ENCODE results near the gene SLC44A1.

Gene SLC44A1

DNA sequence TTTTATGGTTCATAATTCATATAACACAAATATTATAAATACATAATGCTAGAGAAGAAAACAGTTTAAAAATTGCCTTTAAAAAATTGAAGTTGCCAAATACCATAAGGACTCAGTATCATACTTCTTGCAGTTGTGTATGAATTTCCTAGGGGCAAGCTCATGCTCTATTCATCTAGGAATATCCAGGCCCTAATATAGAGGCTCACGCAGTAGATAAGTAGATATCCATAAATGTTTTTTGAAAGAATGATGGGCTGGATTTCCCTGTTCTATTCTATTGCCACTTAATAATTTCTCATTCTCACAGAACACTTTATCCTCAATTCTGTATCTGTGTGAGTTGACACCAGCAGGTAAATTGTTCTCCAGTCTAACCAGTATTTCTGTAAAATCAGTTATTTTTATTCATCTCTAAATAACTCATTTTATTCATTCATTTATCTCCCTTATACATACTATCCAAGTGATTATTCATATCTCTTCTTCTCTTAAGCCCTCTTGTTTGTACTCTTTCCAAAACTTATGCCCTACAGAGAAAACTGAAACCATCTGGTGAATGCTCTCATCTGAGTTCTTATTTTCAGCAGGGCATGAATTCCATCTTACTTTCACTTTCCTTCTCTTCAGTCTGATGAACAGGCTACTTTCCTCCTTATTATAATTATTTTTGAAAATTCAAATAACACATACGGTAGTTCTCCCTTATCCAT is 97.1 kb downstream of the SLC44A1 start:
- DNase-seq: no peak

- DNase-seq: no peak
These were observed 97.7 kb downstream of the SLC44A1 start for GRCh38 chr9:105342147-105342505.

DNA sequence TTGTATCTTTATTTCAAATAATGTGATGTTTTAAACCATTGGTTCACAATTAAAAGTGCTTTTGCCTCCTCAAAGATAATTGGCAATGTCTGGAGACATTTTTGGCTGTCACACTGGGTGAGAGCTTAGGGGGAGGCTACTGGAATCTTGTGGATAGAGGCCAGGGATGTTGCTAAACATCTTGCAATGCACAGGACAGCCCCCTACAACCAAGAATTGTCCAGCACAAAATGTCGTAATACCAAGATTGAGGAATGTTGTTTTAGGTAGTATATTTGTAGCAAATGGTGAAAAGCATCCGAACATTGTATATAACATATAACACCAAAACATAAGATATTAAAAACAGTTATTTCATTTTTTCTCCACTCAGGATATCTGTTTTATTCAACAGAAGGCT is 99.8 kb downstream of the SLC44A1 start:
- DNase-seq: no peak

DNA sequence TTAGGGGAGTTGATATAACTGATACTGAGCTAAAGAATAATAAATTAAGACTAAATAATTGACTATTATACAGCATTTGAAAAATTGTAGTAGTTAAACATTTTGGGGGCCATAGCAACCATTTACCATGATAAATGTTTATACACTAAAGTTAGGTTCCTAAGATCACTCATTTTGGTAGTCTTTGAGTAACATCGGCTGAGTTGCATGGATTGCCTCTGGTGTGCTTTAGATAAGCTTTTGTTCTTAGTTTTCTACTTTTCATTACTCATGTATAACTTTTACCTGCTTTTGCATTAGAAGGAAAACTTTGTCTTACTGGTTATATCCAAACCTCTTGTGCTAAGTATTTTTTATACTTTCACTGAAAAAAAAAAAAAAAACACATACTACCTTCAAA is 101.2 kb downstream of the SLC44A1 start:
- DNase-seq: no peak

DNA sequence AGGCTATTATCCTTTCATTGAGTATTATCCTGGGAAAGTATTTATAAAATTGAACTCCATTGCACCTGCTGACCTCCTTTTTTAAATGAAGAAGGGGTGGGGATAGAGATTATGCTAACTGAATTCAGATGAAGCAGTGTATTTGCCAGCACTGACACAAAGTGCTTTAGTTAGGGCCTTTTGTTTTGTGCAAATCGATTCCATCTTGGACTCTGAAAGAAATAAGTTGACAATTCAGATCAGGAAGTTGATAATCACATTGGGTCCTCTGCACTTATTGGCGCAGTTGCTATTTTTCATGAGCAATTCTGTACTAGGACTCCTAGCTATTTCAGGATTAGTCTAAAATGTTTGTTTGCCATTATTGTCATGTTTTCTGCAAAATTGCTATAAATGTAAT is 101.8 kb downstream of the SLC44A1 start:
- DNase-seq: no peak

- DNase-seq: no peak
These were observed 110.0 kb downstream of the SLC44A1 start for GRCh38 chr9:105354448-105354847.

DNA sequence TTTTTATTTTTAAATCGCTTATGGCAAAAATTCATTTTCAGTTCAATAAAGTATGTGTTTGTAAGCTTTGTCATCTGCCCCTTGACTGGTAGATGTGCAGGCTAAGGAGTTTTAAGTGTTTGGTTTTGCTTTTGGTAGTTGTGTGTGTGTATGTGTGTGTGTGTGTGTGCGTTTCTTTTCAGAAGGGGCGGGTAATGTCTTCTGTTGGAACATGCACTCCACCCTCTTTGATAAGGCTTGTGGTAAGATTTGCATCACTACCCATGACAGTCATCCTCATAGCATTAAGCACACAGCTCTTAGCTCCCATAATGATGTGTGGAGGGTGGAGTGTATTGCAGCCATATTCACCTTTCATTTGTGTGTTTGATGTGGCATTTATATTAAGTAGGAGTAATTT is 111.3 kb downstream of the SLC44A1 start:
- no peak for DNase-seq

- DNase-seq: no peak
These were observed 113.5 kb downstream of the SLC44A1 start for GRCh38 chr9:105357937-105358336.

DNA sequence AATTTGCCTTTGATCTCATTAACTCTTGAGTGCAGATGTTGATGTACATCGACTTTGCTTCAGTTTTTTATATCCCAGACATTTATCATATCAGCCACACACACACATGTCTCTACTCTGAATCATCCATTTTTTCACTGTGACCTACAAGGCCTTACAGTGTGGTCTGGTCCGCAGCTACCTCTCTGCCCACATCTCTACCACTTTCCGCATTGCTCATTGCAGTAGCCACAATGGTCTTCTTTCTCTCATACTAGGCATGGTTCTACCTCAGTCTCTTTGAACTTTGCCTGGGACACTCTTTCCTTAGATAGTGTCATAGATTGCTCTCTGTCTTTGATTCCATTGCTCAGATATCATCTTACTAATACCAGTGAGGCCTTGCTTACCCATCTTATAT is 115.4 kb downstream of the SLC44A1 start:
- DNase-seq: no peak

- DNase-seq: no peak
These were observed 115.9 kb downstream of the SLC44A1 start for GRCh38 chr9:105360344-105360743.

DNA sequence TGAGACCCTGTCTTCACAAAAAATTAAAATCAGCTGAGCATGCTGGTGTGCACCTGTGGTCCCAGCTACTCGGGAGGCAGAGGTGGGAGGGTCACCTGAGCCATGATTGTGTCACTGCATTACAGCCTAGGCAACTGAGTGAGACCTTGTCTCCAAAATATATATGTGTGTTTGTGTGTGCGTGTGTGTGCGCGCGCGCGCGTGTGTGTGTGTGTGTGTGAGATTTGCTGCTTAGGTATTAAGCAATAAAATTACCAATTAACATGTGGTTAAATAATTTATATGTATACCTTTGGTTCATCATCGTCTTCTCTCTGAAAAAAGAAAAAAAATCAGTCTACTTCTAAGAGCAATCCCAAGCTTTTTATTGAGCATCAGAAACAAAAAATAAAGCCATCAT is 117.4 kb downstream of the SLC44A1 start:
- no peak for DNase-seq

- DNase-seq: no peak
These were observed 118.0 kb downstream of the SLC44A1 start for GRCh38 chr9:105362470-105362869.

DNA sequence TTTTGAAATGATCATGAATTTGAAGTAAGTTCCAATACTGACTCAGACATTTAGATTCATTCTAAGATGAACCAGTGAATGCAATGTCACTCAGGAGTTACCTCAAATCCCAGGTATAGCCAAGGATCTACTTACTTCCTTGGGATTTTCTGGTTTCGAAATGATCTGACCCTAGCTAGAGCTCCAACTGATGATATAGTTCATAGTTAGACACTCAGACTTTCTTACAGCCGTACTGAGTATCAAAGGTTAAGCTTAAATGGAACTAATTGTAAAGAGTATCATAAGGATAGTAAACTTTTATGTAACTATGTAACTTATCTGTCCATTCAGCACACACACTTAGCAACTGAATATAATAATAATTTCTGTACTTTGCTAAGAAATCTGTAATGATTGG is 119.4 kb downstream of the SLC44A1 start:
- DNase-seq: no peak

- no peak for DNase-seq
These were observed 125.5 kb downstream of the SLC44A1 start for GRCh38 chr9:105369911-105370310.

DNA sequence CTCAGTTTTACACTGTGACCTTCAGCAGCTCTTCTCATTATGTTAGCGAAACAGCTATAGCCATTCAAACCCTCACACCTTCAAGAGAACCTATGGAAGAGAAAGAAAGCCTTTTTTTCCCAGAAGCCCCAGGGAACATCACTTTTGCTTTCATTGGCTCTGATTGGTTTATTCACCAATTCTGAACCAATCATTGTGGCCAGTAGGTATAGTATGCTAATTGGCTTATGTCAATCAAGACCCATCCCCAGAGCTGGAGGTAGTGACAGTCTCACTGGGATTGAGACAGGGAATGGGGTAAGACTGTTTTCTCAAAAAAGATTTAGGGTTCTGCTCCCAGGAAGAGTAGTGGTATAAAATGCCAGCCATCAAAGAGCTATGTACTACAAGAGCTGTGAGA is 129.3 kb downstream of the SLC44A1 start:
- no peak for DNase-seq

DNA sequence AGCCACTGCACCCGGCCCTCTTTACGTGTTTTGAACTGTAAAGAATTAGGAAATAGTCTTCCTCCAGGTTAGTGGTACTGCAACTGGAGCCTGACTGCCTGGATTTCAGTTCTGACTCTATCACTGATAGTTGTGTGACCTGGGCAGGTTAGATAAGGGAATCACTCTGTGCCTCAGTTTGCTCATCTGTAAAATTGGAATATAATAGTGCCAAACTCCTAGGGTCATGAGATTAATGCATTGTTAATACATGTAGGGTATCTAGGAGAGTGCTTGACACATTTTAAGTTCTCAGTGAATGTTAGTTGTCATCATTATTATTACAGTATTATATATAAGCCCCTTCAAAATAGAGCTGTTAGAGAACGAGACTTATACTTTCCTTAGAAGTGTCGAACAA is 130.9 kb downstream of the SLC44A1 start:
- no peak for DNase-seq

DNA sequence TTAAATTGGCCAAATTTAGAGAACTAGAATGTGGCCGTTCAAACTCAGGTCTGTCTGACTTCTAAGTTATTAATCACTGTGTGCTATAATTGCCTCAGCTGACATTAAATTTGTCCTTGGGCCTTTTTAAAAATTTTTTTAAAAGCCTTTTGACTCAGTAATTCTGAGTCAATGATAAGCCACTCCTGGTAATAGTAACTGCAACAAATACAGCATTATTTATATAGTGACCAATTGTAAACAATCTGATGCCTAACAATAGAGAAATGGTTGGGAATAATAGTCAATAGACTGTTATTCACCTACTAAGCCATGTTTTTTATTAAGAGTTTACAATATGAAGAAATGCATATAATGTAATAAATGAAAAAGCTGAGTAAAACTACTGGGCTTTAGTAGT is 132.4 kb downstream of the SLC44A1 start:
- no peak for DNase-seq

DNA sequence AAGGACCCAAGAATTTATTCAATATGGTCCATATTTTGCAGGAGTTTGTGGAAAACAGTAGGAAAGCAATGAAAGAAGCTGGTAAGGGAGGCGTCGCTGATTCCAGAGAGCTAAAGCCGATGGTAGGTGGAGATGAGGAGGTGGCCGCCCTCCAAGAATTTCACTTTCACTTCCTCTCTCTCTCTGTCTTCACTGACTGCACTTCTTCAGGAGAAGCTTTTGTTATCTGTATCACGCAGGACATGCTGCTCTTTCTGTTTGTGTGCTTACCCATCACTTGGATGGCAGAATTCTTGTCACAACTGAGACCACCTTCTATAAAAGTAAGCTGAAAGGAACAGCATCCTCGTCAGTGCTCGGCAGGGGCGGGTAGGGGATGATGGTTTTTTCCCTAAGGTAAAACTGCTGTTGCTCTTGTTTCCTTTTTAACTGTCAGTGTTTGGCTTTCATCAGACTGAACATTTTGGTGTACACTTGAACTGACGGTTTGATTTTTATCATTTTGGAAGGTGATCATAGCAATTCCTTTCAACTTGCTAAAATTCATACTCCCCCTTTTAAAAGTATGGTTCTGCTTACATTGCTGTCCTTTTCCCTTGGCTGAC is 141.0 kb downstream of the SLC44A1 start:
- peak; percentile 11 for DNase-seq

- DNase-seq: no peak
These were observed 145.3 kb downstream of the SLC44A1 start for GRCh38 chr9:105389796-105390195.

- no peak for DNase-seq
These were observed 146.4 kb downstream of the SLC44A1 start for GRCh38 chr9:105390871-105391270.

DNA sequence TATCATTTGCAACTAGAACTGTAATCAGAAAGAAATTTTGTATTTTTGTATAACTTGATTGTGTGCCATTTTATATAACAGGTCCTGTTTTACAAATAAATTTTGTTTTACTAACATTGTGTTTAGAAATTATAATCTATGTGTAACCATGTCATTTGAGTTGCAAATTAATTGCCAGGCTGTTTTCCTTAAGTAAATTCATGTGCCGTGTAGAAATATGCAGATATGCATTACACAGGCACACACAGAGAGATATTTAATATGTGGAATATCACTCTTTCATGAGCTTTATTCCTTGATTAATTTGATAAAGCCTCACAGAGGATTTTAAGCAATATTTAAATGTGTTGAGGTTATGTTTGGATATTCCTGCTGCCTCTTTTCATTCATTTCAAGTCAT is 146.8 kb downstream of the SLC44A1 start:
- no peak for DNase-seq

- DNase-seq: no peak
These were observed 148.1 kb downstream of the SLC44A1 start for GRCh38 chr9:105392531-105392930.

GRCh38 chr9:105393576-105394344 is 149.3 kb downstream of the SLC44A1 start:
- DNase-seq: no peak

DNA sequence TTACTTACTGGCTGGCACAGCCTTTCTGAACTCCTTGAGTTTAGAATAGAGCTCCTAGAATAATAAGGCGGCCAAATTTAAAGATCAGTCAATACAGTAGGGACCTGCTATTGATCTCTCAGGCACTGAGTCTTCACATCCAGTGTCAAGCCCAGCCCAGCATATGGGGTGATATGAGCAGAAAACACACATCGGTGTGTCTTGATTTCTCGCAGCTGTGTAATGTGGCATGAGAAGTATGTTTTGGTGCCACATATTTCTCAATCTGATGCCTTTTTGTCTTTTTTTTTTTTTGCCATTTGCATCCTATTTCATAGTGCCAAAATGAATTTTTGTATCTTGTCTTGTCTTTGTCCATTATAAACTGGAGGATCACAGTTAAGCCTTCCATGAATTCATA is 152.0 kb downstream of the SLC44A1 start:
- DNase-seq: no peak

All from GDM1 (cell line).